Measurements from ENCODE around the gene SLC10A4. TPM values are rescaled to one million over a fixed set of nuclear protein-coding genes. Genes with fewer than 3 reads are reported as not detected.

Gene SLC10A4
- total RNA-seq, 1 donor from 2014 or later, result 1.6 TPM

DNA sequence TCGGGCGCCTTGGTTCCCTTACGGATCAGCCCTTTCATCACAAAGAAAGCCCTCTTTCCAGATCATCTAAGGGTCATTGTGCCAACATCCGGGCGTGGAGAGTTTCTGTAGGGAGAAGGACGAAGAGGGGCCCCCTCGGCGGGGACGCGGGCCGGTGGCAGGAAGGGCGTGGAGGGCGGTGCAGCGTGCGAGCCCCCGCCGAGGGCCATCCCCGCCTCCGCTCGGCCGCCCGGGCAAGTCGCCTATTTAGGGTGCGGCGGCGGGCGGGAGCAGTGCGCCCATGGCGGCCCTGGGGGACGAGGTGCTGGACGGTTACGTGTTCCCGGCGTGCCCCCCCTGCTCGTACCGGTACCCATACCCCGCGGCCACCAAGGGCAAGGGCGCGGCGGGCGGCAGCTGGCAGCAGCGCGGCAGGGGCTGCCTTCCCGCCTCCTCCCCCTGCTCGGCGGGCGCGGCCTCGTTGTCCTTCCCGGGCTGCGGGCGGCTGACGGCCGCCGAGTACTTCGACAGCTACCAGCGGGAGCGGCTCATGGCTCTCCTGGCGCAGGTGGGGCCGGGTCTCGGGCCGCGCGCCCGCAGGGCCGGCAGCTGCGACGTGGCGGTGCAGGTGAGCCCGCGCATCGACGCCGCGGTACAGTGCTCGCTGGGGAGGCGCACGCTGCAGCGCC is 7.0 kb downstream of the SLC10A4 start, which contains the start of gene ZAR1:
Gene ZAR1 (plus strand): TSS at position 241 of the 668 bp plus-strand sequence. CDS start 40 bp downstream, at position 281.
- H3K27ac ChIP-seq, result no peak within 1 kb of the TSS
- H3K27me3 ChIP-seq (ENCODE audit: low read depth), result peaks cover 52% of the 10 kb centered on the region
- DNase-seq (peak; percentile 45), ATAC-seq (peak; percentile 22 to 41)
- H3K4me3 ChIP-seq, result peak within 1 kb of the TSS; percentile 47
- H3K9me3 ChIP-seq, result no peaks in the 10 kb centered on the region
- no peak for TF ChIP-seq CTCF (IDR thresholded peaks at IDR 0.05)
- H3K4me1 ChIP-seq, result peaks cover 8% of the 10 kb centered on the region
- no peaks in the 10 kb centered on the region for H3K36me3 ChIP-seq
- intact Hi-C loops (cut with DNase I), result no loop called here

- H3K27me3 ChIP-seq (ENCODE audit: low read depth), result peaks cover 48% of the 10 kb centered on the region
- H3K36me3 ChIP-seq, result no peaks in the 10 kb centered on the region
- peak; percentile 40 for DNase-seq
- peaks cover 8% of the 10 kb centered on the region for H3K4me1 ChIP-seq
- no peak overlapping the region for H3K27ac ChIP-seq
- no peak for ATAC-seq
- TF ChIP-seq CTCF (IDR thresholded peaks at IDR 0.05), result no peak
- intact Hi-C loops (cut with DNase I), result no loop called here
- peak overlapping the region; percentile 47 for H3K4me3 ChIP-seq
- no peaks in the 10 kb centered on the region for H3K9me3 ChIP-seq
These were observed 7.8 kb downstream of the SLC10A4 start for GRCh38 chr4:48490680-48491513.

DNA sequence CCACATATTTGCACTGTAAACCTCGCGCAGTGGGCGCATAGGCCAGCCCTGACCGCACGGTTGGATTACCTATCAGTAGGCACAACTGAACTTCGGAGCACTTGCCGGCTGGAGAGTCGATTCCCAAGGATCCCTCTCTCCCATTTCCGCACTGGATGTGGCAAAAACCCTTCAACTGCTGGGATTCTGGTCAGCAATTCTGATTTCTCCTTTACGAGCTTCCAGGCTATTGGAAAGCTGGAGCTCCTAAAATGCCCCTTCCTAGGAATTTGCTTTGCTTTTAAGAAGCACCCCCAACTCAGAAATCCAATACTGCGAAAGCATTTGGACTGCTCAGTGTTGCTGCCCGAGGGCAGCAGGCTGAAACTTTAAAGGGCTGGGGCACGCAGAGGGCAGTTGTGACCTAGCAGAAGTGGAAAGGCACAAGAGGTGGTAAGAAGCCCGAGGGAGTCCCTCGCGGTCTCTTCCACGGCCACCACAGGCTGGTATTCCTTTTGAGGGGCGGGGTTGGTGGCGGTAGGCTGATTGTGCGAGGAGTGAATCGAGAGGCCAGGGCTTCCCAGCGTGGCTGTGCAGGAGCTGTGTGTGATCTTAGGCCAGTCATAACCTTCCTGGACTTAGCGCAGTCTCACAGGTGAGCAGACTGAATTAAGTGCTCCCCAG is 8.5 kb downstream of the SLC10A4 start:
- TF ChIP-seq CTCF (IDR thresholded peaks at IDR 0.05), result no peak
- no peak for DNase-seq
- ATAC-seq, result no peak
- intact Hi-C loops (cut with DNase I), result no loop called here
- no peak overlapping the region for H3K27ac ChIP-seq
- no peak overlapping the region for H3K4me3 ChIP-seq
- peaks cover 8% of the 10 kb centered on the region for H3K4me1 ChIP-seq
- peaks cover 46% of the 10 kb centered on the region for H3K27me3 ChIP-seq (ENCODE audit: low read depth)
- H3K36me3 ChIP-seq, result no peaks in the 10 kb centered on the region
- no peaks in the 10 kb centered on the region for H3K9me3 ChIP-seq

GRCh38 chr4:48493452-48494100 is 10.4 kb downstream of the SLC10A4 start:
- no peak for DNase-seq
- intact Hi-C loops (cut with DNase I), result no loop called here
- H3K27me3 ChIP-seq (ENCODE audit: low read depth), result peaks cover 32% of the 10 kb centered on the region
- H3K4me1 ChIP-seq, result peaks cover 8% of the 10 kb centered on the region
- H3K4me3 ChIP-seq, result no peak overlapping the region
- H3K27ac ChIP-seq, result no peak overlapping the region
- TF ChIP-seq CTCF (IDR thresholded peaks at IDR 0.05), result no peak
- H3K36me3 ChIP-seq, result peaks cover 11% of the 10 kb centered on the region
- H3K9me3 ChIP-seq, result no peaks in the 10 kb centered on the region
- ATAC-seq, result peak; percentile 58 to 67

GRCh38 chr4:48495941-48496340 is 12.8 kb downstream of the SLC10A4 start:
- no peak overlapping the region for H3K4me3 ChIP-seq
- H3K27ac ChIP-seq, result no peak overlapping the region
- DNase-seq (no peak), ATAC-seq (no peak)
- intact Hi-C loops (cut with DNase I), result no loop called here
- peaks cover 34% of the 10 kb centered on the region for H3K36me3 ChIP-seq
- H3K4me1 ChIP-seq, result no peaks in the 10 kb centered on the region
- H3K27me3 ChIP-seq (ENCODE audit: low read depth), result peaks cover 10% of the 10 kb centered on the region
- TF ChIP-seq CTCF (IDR thresholded peaks at IDR 0.05), result no peak
- no peaks in the 10 kb centered on the region for H3K9me3 ChIP-seq
